LNCAP (cell line): Measurements from ENCODE around the gene PDGFRB.

Experiments
- CTCF ChIP-seq: fragments of 450-650 bp; IDR thresholded peaks from 2 replicates; pipeline ENCODE4 v1.5.1; 2017; ENCODE audit warnings: mild to moderate bottlenecking

The PDGFRB gene

GRCh38 chr5:150186897-150187296 is 31.3 kb upstream of the PDGFRB start:
- no peak for TF ChIP-seq CTCF

GRCh38 chr5:150186137-150186536 is 30.5 kb upstream of the PDGFRB start:
- no peak for TF ChIP-seq CTCF

GRCh38 chr5:150184990-150185912 is 29.6 kb upstream of the PDGFRB start:
- TF ChIP-seq CTCF = no peak

- TF ChIP-seq CTCF = no peak
Observed at GRCh38 chr5:150184006-150184405, 28.4 kb upstream of the PDGFRB start.

- TF ChIP-seq CTCF = no peak
Observed at GRCh38 chr5:150183436-150183835, 27.8 kb upstream of the PDGFRB start.

- TF ChIP-seq CTCF = no peak
Observed at GRCh38 chr5:150182774-150183173, 27.1 kb upstream of the PDGFRB start.

GRCh38 chr5:150181766-150182545 is 26.3 kb upstream of the PDGFRB start:
- TF ChIP-seq CTCF = no peak
